HCT116 (cell line): Measurements from ENCODE around the gene ELL2. TPM values are rescaled to one million over a fixed set of nuclear protein-coding genes. Genes with fewer than 3 reads are reported as not detected.

Experiments used
- ATAC-seq: fragments of 200-7000 bp; cut with Tn5 transposase; 2 replicates; pipeline ENCODE4 v1.9.1; 2020; ENCODE audit warnings: mild to moderate bottlenecking, moderate library complexity
- BruUV-seq: library from RNA; stranded (reverse); fragments of 400-500 nt; replicated peaks from 2 replicates; lab custom pipeline; 2021; lab: Mats Ljungman, UMichigan
- CTCF ChIA-PET: fragments of 300-600 bp; sonication (Branson Sonifier 250); formaldehyde crosslinking; loops from one replicate; lab custom pipeline; 2021; ENCODE audit warnings: antibody characterized with exemption; lab: Charles Lee
- POLR2A ChIA-PET: fragments of 300-600, 350-600 bp; sonication (Branson Sonifier 250); formaldehyde crosslinking; loops from one replicate; lab custom pipeline; 2021; ENCODE audit warnings: antibody characterized with exemption; lab: Charles Lee
- RAD21 ChIA-PET, 2 experiments: fragments of 300-600 bp; sonication (Branson Sonifier 250); formaldehyde crosslinking; loops; one replicate each; lab custom pipeline; 2023; ENCODE audit warnings: low total read pairs in 2 of 2; ENCODE audit not compliant: uncharacterized antibody in 2 of 2, unreplicated experiment in 2 of 2, low non-redundant PET in 1 of 2; lab: Charles Lee
- DNase-seq: peaks from one replicate; pipeline ENCODE4 v3.0.0-alpha.2; 2010; ENCODE audit warnings: low read depth, low spot score
- H2AFZ ChIP-seq: fragments of 200-600 bp; shearing (Covaris generic), sonication (generic); 2 replicates; pipeline ENCODE4 v1.6.1; 2017; ENCODE audit warnings: low read depth, mixed run types, mixed read lengths, antibody characterized with exemption, low read length; ENCODE audit not compliant: poor library complexity, severe bottlenecking
- H3K27ac ChIP-seq: 2 replicates; pipeline ENCODE4 v1.5.1; 2012; ENCODE audit warnings: low read depth, low read length
- H3K27me3 ChIP-seq: fragments of 200-600 bp; sonication (generic); 2 replicates; pipeline ENCODE4 v1.6.1; 2016; ENCODE audit warnings: mixed run types, low read length, mixed read lengths; ENCODE audit not compliant: insufficient read depth
- H3K36me3 ChIP-seq, 2 experiments: fragments of 200-500 bp in 1 of 2; fragments of 200-600 bp in 1 of 2; sonication (Bioruptor generic) in 1 of 2; sonication (generic) in 1 of 2; 2 replicates each; pipeline versions ENCODE4 v1.5.1 to v1.6.1; 2014 to 2016; ENCODE audit warnings: low read length in 2 of 2, inconsistent platforms in 1 of 2, mixed read lengths in 1 of 2, mixed run types in 1 of 2; ENCODE audit not compliant: insufficient read depth in 2 of 2, control insufficient read depth in 1 of 2
- H3K4me1 ChIP-seq, 2 experiments: fragments of 200-600 bp in 1 of 2; sonication (generic) in 1 of 2; 2 replicates each; pipeline versions ENCODE4 v1.5.1 to v1.6.1; 2012 to 2017; ENCODE audit warnings: low read length in 2 of 2, inconsistent platforms in 1 of 2, mild to moderate bottlenecking in 1 of 2, mixed read lengths in 1 of 2, mixed run types in 1 of 2, moderate library complexity in 1 of 2; ENCODE audit not compliant: insufficient read depth in 2 of 2, control insufficient read depth in 1 of 2
- H3K4me2 ChIP-seq: fragments of 200-600 bp; sonication (generic); 2 replicates; pipeline ENCODE4 v1.6.1; 2017; ENCODE audit warnings: mixed run types, low read length, mixed read lengths
- H3K4me3 ChIP-seq, 2 experiments: fragments of 200-600 bp in 1 of 2; sonication (generic) in 1 of 2; replicated peaks in 1 of 2; 2 replicates each; pipeline ENCODE4 v1.5.1; 2011 to 2016; ENCODE audit warnings: low read length in 2 of 2, control low read depth in 1 of 2, low read depth in 1 of 2, mild to moderate bottlenecking in 1 of 2, mixed read lengths in 1 of 2, mixed run types in 1 of 2
- H3K79me2 ChIP-seq: fragments of 200-600 bp; sonication (generic); 2 replicates; pipeline ENCODE4 v1.6.1; 2017; ENCODE audit warnings: mild to moderate bottlenecking, mixed run types, low read length, moderate library complexity, mixed read lengths; ENCODE audit not compliant: insufficient read depth
- H3K9ac ChIP-seq: fragments of 200-600 bp; sonication (generic); 2 replicates; pipeline ENCODE4 v1.6.1; 2016; ENCODE audit warnings: low read length, mixed read lengths
- H3K9me2 ChIP-seq: fragments of 200-600 bp; sonication (generic), shearing (Covaris generic); 2 replicates; pipeline ENCODE4 v1.6.1; 2017; ENCODE audit warnings: mixed run types, mild to moderate bottlenecking, moderate library complexity; ENCODE audit not compliant: insufficient read depth
- H3K9me3 ChIP-seq, 2 experiments: fragments of 200-500 bp in 1 of 2; fragments of 200-600 bp in 1 of 2; sonication (Bioruptor generic) in 1 of 2; sonication (generic) in 1 of 2; 2 replicates each; pipeline ENCODE4 v1.6.1; 2014 to 2017; ENCODE audit warnings: low read length in 2 of 2, mixed read lengths in 2 of 2, inconsistent platforms in 1 of 2, low read depth in 1 of 2, mild to moderate bottlenecking in 1 of 2, mixed run types in 1 of 2, moderate library complexity in 1 of 2; ENCODE audit not compliant: control insufficient read depth in 1 of 2, insufficient read depth in 1 of 2
- H4K20me1 ChIP-seq: fragments of 200-600 bp; sonication (generic), shearing (Covaris generic); 2 replicates; pipeline ENCODE4 v1.6.1; 2017; ENCODE audit warnings: mixed run types, mild to moderate bottlenecking, moderate library complexity; ENCODE audit not compliant: insufficient read depth
- CBX3 ChIP-seq: IDR thresholded peaks from 2 replicates; pipeline ENCODE4 v1.6.1; 2012; ENCODE audit warnings: low read depth
- CTCF ChIP-seq, 3 experiments: fragments of 200-600 bp in 1 of 3; sonication (generic) in 1 of 3; IDR thresholded peaks in 2 of 3; conservative IDR thresholded peaks in 1 of 3; 2 replicates each; pipeline ENCODE4 v1.5.1; 2012 to 2017; ENCODE audit warnings: low read depth in 2 of 3, low read length in 2 of 3, antibody characterized with exemption in 1 of 3, borderline replicate concordance in 1 of 3, control low read depth in 1 of 3, mild to moderate bottlenecking in 1 of 3, mixed read lengths in 1 of 3, mixed run types in 1 of 3, moderate library complexity in 1 of 3; ENCODE audit not compliant: insufficient read depth in 1 of 3
- ELF1 ChIP-seq: IDR thresholded peaks from 2 replicates; pipeline ENCODE4 v1.6.1; 2012; ENCODE audit warnings: low read depth, borderline replicate concordance
- EZH2 ChIP-seq: fragments of 200-600 bp; sonication (generic); IDR thresholded peaks from 2 replicates; pipeline ENCODE4 v1.6.1; 2017; ENCODE audit warnings: antibody characterized with exemption, mixed run types
- JUND ChIP-seq: IDR thresholded peaks from 2 replicates; pipeline ENCODE4 v1.6.1; 2012
- MAX ChIP-seq: IDR thresholded peaks from 2 replicates; pipeline ENCODE4 v1.6.1; 2012
- POLR2AphosphoS5 ChIP-seq: IDR thresholded peaks from 2 replicates; pipeline ENCODE4 v1.6.1; 2011; ENCODE audit warnings: mild to moderate bottlenecking, low read depth, low read length, moderate library complexity
- RAD21 ChIP-seq: IDR thresholded peaks from 2 replicates; pipeline ENCODE4 v1.6.1; 2012; ENCODE audit warnings: low read depth, mild to moderate bottlenecking
- YY1 ChIP-seq: IDR thresholded peaks from 2 replicates; pipeline ENCODE4 v1.6.1; 2011; ENCODE audit warnings: low read length, low read depth, moderate library complexity, mild to moderate bottlenecking; ENCODE audit not compliant: insufficient replicate concordance; ENCODE audit errors: extremely low read depth
- intact Hi-C: fragments of 100-400 bp; cut with micrococcal nuclease; formaldehyde crosslinking; loops from 2 replicates; pipeline ENCODE4 v1.10.0; 2022
- total RNA-seq: library from RNA; stranded (reverse); gene quantifications from one replicate; pipeline ENCODE4 v1.2.1, GENCODE V29; 2021; ENCODE audit not compliant: unreplicated experiment

The ELL2 gene
- total RNA-seq, 1 experiment from 2014 or later = 29.8 TPM

- no peak for TF ChIP-seq MAX
Measured at GRCh38 chr5:95989283-95990048, 27.8 kb upstream of the ELL2 start (continued).

GRCh38 chr5:95988877-95989276, 27.2 kb upstream of the ELL2 start:
- Histone ChIP-seq H2AFZ (no peak overlapping the region), H3K4me3 (no peak overlapping the region), H4K20me1 (no peaks in the 10 kb centered on the region), H3K9me3 (no peaks in the 10 kb centered on the region), H3K4me1 (0 out of 4 replicates have a peak, but pooled peaks cover 0 to 4% of the 10 kb centered on the region in 2 experiments)
- intact Hi-C loops = no loop called here
- no peak for DNase-seq
- POLR2A ChIA-PET = no interaction called here
- RAD21 ChIA-PET = no interaction called here
- no peak for TF ChIP-seq CTCF (IDR thresholded peaks at IDR 0.05 in 2 of 3, conservative IDR thresholded peaks at IDR 0.05 in 1 of 3; ENCODE audit: borderline replicate concordance in 1 of 3, insufficient read depth in 1 of 3, low read depth in 2 of 3, low read length in 2 of 3)
- no peak for TF ChIP-seq ELF1
- no peak for TF ChIP-seq RAD21
- TF ChIP-seq JUND = no peak
- no peak for TF ChIP-seq YY1
- no peak for TF ChIP-seq EZH2
- TF ChIP-seq POLR2AphosphoS5 = no peak
- no peak for TF ChIP-seq CBX3
- TF ChIP-seq, all 23 proteins: peak for 0
- H3K27me3 ChIP-seq = no peaks in the 10 kb centered on the region
- CTCF ChIA-PET = no interaction called here
- H3K36me3 ChIP-seq = no peaks in the 10 kb centered on the region
- H3K9ac ChIP-seq = no peak overlapping the region
- BruUV-seq = no TSS peak
- H3K79me2 ChIP-seq = no peaks in the 10 kb centered on the region
- H3K4me2 ChIP-seq = no peak overlapping the region
- no peak overlapping the region for H3K27ac ChIP-seq
- H3K9me2 ChIP-seq = no peaks in the 10 kb centered on the region
- ATAC-seq = no peak
